ENCODE data around the gene NAT9. TPM values are rescaled to one million over a fixed set of nuclear protein-coding genes. Genes with fewer than 3 reads are reported as not detected.

The NAT9 gene
- total and polyA plus RNA-seq, 2 of the 4 experiments (the other 2 are of a cell fraction): 48.9 to 62.0 TPM

- dilution Hi-C loops (cut with HindIII; ENCODE audit: low sequenced_read_pairs, unreplicated experiment) (no loop called here), intact Hi-C loops (cut with micrococcal nuclease) (no loop called here), in situ Hi-C loops (cut with MboI; ENCODE audit: low sequenced_read_pairs) (no loop called here)
- no peak overlapping the region for H3K4ac ChIP-seq (ENCODE audit: low read depth, low read length)
- H2BK5ac ChIP-seq (ENCODE audit: low read depth, low read length, poor library complexity, severe bottlenecking): no peak overlapping the region
- no peak overlapping the region for H3K18ac ChIP-seq (ENCODE audit: low read depth, low read length)
- no peak overlapping the region; the same call in 1 of the 2 replicates for H2AK5ac ChIP-seq (ENCODE audit: low read depth, low read length)
- CTCF ChIA-PET: no interaction called here
- H3K27ac ChIP-seq (ENCODE audit: insufficient read depth, low read length): no peak overlapping the region
- H3K79me1 ChIP-seq (ENCODE audit: low read depth in 1 of 2, low read length in 2 of 2): peaks cover 0 to 10% of the 10 kb centered on the region in 2 experiments; a peak in 2 of 4 replicates
- H4K91ac ChIP-seq (ENCODE audit: insufficient read depth, low read depth, low read length): no peak overlapping the region
- H3K23ac ChIP-seq (ENCODE audit: low read depth, low read length): no peak overlapping the region
- no peak overlapping the region for H2BK20ac ChIP-seq (ENCODE audit: low read depth, low read length)
- no peaks in the 10 kb centered on the region for H3K36me3 ChIP-seq (ENCODE audit: control insufficient read depth, insufficient read depth, low read length)
- H2AK9ac ChIP-seq (replicated peaks; ENCODE audit: low read depth, low read length, poor library complexity): no peak overlapping the region
- no peak overlapping the region for H3K56ac ChIP-seq (ENCODE audit: extremely low read depth, insufficient read depth, low read length)
- H3K14ac ChIP-seq (replicated peaks; ENCODE audit: low read depth, low read length): no peak overlapping the region
- no peak overlapping the region for H2BK120ac ChIP-seq (ENCODE audit: low read depth, low read length)
- TF ChIP-seq SMC3 (IDR thresholded peaks at IDR 0.05; ENCODE audit: low read depth, low read length) (no peak), NFE2L2 (IDR thresholded peaks at IDR 0.05; ENCODE audit: low read depth, low read length) (no peak), MAZ (IDR thresholded peaks at IDR 0.05; ENCODE audit: borderline replicate concordance, low read depth, low read length) (no peak), RAD21 (IDR thresholded peaks at IDR 0.05; ENCODE audit: low read length) (no peak)
- peaks cover 25% of the 10 kb centered on the region for H3K4me1 ChIP-seq (ENCODE audit: control insufficient read depth, insufficient read depth, low read length)
- H3K9ac ChIP-seq (ENCODE audit: low read depth, low read length): no peak overlapping the region
- ATAC-seq (ENCODE audit: low read depth) (no peak), DNase-seq (no peak)
- no peak overlapping the region for H3K4me2 ChIP-seq (ENCODE audit: low read depth, low read length)
- BruUV-seq (replicated peaks): no TSS peak
- H3K4me3 ChIP-seq (ENCODE audit: insufficient read depth, low read depth, low read length): no peak overlapping the region
- H3K9me3 ChIP-seq (ENCODE audit: control insufficient read depth, insufficient read depth, low read length): no peaks in the 10 kb centered on the region
- POLR2A ChIA-PET (ENCODE audit: unreplicated experiment): interaction anchor here (0.5 kb wide), 1 partner anchor 30 kb away, joined by 5 read pairs; no protein-coding TSS in a partner anchor
- no peak overlapping the region for H2BK15ac ChIP-seq (ENCODE audit: low read depth, low read length)
- H4K5ac ChIP-seq (ENCODE audit: low read depth, low read length): no peak overlapping the region
- H4K8ac ChIP-seq (ENCODE audit: low read depth in 2 of 2, low read length in 2 of 2): no peak overlapping the region
- 0 out of 2 replicates have a peak, but pooled peaks cover 6% of the 10 kb centered on the region for H3K9me1 ChIP-seq (ENCODE audit: insufficient read depth, low read length)
- no peaks in the 10 kb centered on the region for H3K27me3 ChIP-seq (ENCODE audit: control insufficient read depth, insufficient read depth, low read length)
- 60% methylated on average over 2 of the region's 5 CpGs; no CpG with 5 or more reads in 1 of the 2 experiments for WGBS, 2 experiments (ENCODE audit: extremely low coverage in 2 of 2, insufficient read length in 1 of 2)
- H4K20me1 ChIP-seq (ENCODE audit: insufficient read depth, low read length): peaks cover 8% of the 10 kb centered on the region
- H2AFZ ChIP-seq (replicated peaks; ENCODE audit: low read length, poor library complexity): no peak overlapping the region
Observed at GRCh38 chr17:74761419-74761818, 14.7 kb downstream of the NAT9 start.

Measured in IMR-90 (cell line).